ENCODE measurements around the gene CAPZA1.
"Not testable (repeated sequence)": the region's sequence is repeated elsewhere in the genome, so short reads cannot be mapped to it uniquely, and the experiment has no call there.

Gene CAPZA1

DNA sequence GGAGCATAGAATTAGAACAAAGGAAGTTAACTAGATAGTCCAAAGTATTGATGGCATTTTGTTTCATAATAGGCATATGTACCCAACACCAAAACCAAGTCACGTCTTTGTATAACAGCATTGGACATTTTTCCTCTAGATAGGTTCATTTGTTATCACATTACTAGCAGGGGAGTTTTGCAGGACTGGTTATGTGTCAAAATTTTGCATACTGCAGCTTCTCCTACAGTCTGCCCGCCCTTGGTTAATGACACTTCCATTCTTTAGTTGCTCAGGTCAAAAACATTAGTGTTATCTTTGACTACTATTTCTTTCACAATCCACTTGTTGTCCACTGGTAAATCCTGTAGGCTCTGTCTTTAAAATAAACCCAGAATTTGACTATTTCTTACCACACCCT, 8.9 kb downstream of the CAPZA1 start:
- no peak for DNase-seq

DNA sequence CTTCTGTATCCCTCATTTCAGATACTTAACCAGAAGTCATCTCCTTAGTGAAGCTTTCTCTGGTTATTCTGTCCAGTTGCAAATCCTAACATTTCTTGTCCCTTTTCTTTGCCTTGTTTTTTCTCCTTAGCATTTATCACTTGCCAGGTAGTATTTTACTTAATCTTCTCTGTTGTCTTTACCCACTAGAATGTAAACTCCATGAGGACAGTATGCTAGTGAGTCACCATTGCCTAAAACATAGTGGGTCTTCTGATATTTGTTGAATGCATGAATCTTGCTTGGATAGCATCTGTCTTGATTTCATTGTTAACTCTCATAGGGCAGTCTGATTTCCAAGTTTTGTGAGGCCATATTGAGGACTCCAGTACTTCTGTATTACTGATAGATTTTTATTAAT, 9.6 kb downstream of the CAPZA1 start:
- DNase-seq, result no peak

DNA sequence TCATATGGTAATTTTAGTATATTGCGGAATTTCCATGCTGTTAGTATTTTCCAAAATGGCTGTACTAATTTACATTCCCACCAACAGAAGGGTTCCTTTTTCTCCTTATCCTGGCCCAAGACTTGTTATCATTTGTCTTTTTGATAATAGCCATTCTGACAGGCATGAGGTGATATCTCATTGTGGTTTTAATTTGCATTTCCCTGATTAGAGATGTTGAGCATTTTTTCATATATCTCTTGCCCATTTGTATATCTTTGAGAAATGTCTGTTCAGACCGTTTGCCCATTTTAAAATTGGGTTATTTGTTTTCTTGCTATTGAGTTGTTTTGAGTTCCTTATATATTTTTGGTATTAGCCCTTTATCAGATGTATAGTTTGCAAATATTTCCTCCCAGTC, 14.0 kb downstream of the CAPZA1 start:
- no peak for DNase-seq

DNA sequence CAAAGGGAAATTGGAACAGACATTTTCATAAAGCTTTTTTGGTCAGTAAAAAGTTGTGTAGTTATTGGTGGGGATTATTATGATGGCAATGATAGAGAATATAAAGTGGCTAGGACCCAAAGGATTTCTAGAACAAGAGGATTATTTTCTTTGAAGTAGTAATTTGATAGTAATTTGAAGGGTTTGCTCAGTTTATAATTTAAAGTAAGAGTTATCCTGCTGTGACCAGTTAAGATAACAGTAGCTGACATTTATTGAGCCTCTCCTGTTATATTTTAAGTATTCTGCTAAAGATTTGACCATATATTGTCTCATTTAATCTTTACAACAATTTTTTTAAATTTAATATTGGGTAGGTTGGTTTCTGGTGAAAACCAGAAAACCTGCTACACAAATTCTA, 14.7 kb downstream of the CAPZA1 start:
- DNase-seq, result no peak

DNA sequence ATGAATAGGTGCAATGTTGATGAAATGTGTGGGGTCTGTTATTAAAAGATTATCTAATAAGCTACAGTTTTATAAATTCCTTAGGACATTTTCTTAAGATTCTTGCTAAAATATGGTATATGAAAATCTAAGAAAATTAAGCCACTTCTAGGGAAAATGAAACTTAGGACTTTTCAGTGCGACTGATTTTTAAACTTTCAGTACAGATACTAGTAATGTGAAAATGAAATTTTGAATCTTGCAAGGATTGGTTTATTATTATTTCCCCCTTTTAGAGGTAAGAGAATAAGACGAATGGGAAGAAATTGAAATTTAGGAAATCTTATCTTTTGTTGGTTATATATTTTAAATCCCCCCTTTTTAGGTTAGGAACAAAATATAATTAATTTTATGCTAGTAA, 16.4 kb downstream of the CAPZA1 start:
- no peak for DNase-seq

DNA sequence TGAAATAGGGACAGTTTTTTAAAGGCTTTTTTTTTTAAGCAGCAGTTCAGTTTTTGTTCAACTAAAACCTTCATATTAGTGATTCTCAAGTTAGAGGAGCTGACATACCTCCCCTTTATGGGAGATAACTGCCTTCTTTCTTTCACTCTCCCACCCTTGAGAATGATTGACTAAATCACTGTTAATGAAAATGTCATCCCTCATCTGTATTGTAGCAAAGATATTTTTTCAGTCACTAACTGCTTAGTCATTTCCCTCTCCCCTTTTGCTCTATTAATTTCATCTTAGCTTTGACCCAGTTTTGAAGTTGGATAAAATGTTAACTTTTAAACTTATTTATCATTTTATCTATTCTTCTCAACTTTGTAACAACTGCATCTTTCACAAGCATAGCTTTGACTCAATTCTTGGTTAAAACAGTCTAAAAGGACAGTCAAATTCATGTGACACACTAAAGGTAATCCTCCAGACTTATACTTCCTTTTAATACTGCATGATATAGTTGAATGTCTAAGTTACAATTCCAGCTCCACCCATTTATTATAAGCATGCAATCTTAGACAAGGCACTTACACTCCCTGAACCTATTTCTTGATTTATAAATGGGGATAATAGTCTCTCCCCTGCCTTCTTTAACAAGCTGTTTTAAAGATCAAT, 17.1 kb downstream of the CAPZA1 start:
- no peak for DNase-seq

GRCh38 chr1:112637254-112638109, 17.9 kb downstream of the CAPZA1 start:
- no peak for DNase-seq

- DNase-seq, result no peak
These were observed 18.4 kb downstream of the CAPZA1 start for GRCh38 chr1:112638110-112638428.

DNA sequence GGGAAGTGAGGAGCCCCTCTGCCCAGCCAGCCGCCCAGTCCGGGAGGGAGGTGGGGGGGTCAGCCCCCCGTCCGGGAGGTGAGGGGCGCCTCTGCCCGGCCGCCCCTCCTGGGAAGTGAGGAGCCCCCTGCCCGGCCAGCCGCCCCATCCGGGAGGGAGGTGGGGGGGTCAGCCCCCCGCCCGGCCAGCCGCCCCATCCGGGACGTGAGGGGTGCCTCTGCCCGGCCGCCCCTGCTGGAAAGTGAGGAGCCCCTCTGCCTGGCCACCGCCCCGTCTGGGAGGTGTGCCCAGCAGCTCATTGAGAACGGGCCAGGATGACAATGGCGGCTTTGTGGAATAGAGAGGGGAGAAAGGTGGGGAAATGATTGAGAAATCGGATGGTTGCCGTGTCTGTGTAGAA, 20.8 kb downstream of the CAPZA1 start:
- DNase-seq, result not testable (repeated sequence)

DNA sequence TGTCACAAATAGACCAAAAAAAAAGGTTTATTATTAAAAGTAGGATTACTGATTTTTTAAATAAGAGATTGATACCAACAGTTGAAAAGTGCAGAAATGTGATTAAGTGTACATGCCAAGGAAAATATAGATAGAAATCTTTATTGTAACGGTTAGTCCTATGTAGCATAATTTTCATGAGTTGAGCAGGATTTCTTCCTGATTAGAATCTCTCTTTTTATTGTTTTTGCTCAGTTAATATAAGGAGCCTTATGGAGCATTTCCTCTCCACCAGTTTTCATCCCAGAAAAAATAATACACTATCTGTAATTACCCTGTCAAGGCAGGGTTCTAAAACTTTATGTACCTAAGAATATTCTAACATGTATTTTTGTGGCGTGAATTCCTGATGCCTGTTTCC, 23.4 kb downstream of the CAPZA1 start:
- no peak for DNase-seq

- no peak for DNase-seq
These were observed 26.6 kb downstream of the CAPZA1 start for GRCh38 chr1:112646225-112646624.

GRCh38 chr1:112651205-112651604, 31.6 kb downstream of the CAPZA1 start:
- no peak for DNase-seq

DNA sequence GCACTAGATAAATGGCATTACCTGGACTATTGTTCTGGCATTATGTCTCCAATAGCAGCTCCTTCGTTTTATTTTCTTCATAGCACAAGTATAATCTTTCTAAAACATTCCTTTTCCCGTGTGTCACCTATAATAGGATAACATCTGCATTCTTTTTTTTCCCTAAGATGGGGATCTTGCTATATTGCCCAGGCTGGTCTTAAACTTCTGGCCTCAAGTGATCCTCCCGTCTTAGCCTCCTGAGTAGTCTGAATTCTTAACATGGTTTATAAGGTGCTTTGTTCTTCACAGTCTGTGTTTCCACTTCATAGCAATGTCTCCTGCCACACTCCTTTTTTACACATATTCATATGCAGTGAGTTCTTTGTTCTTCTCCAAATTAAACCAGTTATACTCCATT, 46.2 kb downstream of the CAPZA1 start:
- no peak for DNase-seq

DNA sequence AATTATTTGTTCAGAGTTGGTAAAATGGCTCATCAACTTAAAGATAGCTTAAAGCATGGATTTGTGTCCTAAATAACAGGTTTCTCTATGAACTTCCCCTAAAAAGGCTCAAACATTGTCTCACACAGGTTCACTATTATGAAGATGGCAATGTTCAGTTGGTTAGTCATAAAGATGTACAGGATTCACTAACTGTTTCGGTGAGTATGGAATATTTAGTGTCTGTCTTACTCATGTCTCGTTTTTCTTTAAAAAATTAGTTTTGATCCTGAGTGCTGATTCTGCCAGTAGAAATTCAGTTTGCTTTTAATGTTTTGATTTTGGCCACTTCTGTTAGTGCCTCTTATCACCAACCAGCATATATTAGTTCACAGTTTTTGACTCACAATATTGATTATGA, 47.3 kb downstream of the CAPZA1 start:
- DNase-seq, result no peak

- no peak for DNase-seq
These were observed 52.4 kb downstream of the CAPZA1 start for GRCh38 chr1:112672009-112672408.

- no peak for DNase-seq
These were observed 53.2 kb downstream of the CAPZA1 start for GRCh38 chr1:112672842-112673241.

GRCh38 chr1:112673592-112674439, 54.2 kb downstream of the CAPZA1 start:
- no peak for DNase-seq

DNA sequence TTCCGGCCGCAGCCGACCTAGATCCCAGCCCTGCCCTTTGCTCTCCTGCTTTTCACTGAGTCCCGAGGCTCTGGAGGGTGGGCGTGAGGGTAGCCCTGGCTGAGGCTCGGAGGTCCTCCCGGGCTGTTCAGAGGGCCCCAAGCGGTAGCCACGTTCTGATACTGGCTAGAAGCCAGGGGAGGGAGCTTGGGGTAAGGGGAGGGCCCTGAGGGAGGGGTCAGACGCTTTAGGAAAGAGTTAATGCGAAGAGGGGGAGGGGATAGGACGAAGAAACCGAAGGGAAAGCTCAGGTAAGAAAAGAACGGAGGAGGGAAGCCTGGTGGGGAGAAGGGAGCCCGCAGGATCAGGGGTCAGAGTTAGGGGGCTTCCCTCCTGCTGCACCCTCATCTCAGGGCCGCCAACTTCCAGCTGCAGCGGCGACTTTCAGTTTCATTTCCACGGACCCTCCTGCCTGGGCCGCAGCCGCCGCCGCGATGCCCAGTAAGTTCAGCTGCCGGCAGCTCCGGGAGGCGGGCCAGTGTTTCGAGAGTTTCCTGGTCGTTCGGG, 54.9 kb downstream of the CAPZA1 start, which contains the start of gene MOV10:
Gene MOV10, plus strand, starts transcription at position 220 of the 546 bp plus-strand sequence. Its CDS starts 254 bp downstream, at position 474.
- peak; percentile 66 to 75 for DNase-seq

GRCh38 chr1:112674986-112675727, 55.5 kb downstream of the CAPZA1 start:
- peak; percentile 43 to 56 for DNase-seq

DNA sequence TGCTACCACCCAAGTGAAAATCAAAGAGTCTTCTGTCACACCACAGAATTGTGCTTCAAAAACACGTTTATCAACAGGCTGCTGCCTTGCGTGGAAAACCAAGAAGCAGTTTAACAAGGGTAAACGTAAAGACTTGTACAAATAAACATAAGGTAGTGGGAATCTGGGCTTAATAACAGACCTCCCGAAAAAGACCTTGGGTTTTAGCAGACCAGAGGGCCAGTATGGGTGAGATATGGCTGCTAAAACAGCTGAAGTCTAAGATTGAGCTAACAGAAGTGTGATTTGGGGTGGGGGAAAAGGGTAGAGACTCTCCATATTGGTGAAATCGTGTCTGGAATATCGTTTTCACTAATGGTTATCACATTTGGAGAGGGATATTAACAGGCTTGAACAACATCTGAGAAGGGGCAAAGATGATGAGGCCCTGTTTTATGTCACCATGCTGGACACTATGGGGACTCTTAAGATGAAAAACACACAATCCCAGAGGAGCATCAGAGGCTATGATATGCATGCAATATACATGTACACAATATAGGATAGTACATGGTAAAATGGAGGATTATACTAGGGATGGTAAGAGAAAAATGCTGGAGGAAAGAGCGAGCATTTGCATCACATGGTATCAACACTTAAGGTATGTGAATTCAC, 56.2 kb downstream of the CAPZA1 start:
- no peak for DNase-seq

DNA sequence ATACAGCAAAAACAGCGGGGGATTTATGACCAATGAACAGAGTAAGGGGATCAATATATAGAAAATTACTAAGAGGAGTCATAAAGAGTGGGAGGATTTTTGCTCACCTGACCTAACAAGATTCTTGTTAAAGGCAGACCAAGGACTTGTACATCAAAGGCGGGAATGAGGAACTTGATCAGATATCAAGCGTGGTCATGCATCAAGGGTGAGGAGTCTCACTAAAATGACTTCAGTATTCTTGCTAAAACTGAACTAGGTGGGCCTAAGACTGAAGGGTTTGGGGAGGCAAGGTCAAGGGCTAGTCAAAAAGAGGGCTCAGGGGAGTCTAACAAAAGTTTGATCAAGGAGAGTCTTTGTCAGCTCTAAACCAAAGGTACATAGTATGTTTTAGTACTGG, 56.9 kb downstream of the CAPZA1 start:
- no peak for DNase-seq

DNA sequence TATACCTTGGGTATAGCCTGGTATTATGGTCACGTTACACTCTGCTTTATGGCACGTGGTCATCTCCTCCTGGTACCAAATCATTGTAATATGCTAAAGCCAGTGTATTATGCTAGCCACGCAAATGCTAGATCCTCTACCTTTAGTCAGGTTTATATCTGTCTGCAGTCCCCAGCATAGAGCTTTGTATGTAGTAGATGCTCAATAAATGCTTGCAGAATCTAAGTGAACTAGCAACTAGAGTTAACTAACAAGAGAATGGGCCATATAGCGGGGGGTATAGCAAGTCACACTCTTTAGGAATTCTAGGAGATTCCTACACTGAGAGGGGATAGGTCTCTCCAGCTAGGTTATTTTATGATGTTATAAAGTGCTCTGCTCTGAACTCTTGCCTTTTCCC, 57.9 kb downstream of the CAPZA1 start:
- no peak for DNase-seq
